B cell (primary cell): ENCODE results near the gene RPS10. TPM values are rescaled to one million over a fixed set of nuclear protein-coding genes. Genes with fewer than 3 reads are reported as not detected.

ENCODE experiments used
- ATAC-seq: fragments of 200-7000 bp; cut with Tn5 transposase; one replicate; pipeline ENCODE4 v1.10.0; 2021; ENCODE audit warnings: low read depth, mild to moderate bottlenecking, moderate number of reproducible peaks, moderate library complexity
- CTCF ChIA-PET: fragments of 350-600 bp; sonication (Branson Sonifier 250); formaldehyde crosslinking; loops from one replicate; lab custom pipeline; 2021; ENCODE audit warnings: antibody characterized with exemption, inconsistent platforms; lab: Charles Lee
- POLR2A ChIA-PET: fragments of 350-600 bp; sonication (Branson Sonifier 250); formaldehyde crosslinking; loops from one replicate; lab custom pipeline; 2021; ENCODE audit warnings: antibody characterized with exemption; lab: Charles Lee
- DNase-seq: peaks from one replicate; pipeline ENCODE4 v3.0.0; 2013
- H2AFZ ChIP-seq: 2 replicates; pipeline ENCODE4 v1.6.1; 2012; ENCODE audit warnings: mild to moderate bottlenecking, low read depth, low read length; ENCODE audit not compliant: insufficient read depth, poor library complexity, severe bottlenecking
- H3K27ac ChIP-seq, 2 donors: 1 replicate in 1 of 2; 2 replicates in 1 of 2; pipeline ENCODE4 v1.5.1; 2012 to 2013; ENCODE audit warnings: low read length in 2 of 2, mild to moderate bottlenecking in 2 of 2, moderate library complexity in 1 of 2
- H3K27me3 ChIP-seq, 4 experiments: fragments of 200-600 bp in 1 of 4; sonication (generic) in 1 of 4; replicated peaks in 1 of 4; 1 replicate in 2 of 4; 2 replicates in 2 of 4; pipeline versions ENCODE4 v1.6.1 to v1.7.0; 2013 to 2016; ENCODE audit warnings: low read length in 3 of 4, mild to moderate bottlenecking in 2 of 4, mixed read lengths in 1 of 4, moderate library complexity in 1 of 4; ENCODE audit not compliant: insufficient read depth in 4 of 4, control insufficient read depth in 3 of 4; ENCODE audit errors: control extremely low read depth in 1 of 4
- H3K36me3 ChIP-seq, 2 experiments: replicated peaks in 1 of 2; 1 replicate in 1 of 2; 2 replicates in 1 of 2; pipeline versions ENCODE4 v1.6.1 to v1.7.1; 2013; ENCODE audit warnings: low read length in 1 of 2; ENCODE audit not compliant: insufficient read depth in 2 of 2, control insufficient read depth in 1 of 2; ENCODE audit errors: control extremely low read depth in 1 of 2, extremely low read depth in 1 of 2
- H3K4me1 ChIP-seq, 2 donors: fragments of 200-600 bp in 1 of 2; sonication (generic) in 1 of 2; 1 replicate in 1 of 2; 2 replicates in 1 of 2; pipeline versions ENCODE4 v1.5.1 to v1.6.1; 2013 to 2017; ENCODE audit warnings: low read length in 2 of 2; ENCODE audit not compliant: control insufficient read depth in 2 of 2, insufficient read depth in 2 of 2
- H3K4me2 ChIP-seq: replicated peaks from 2 replicates; pipeline ENCODE3; 2012; ENCODE audit warnings: mild to moderate bottlenecking, low read depth, low read length; ENCODE audit not compliant: poor library complexity, severe bottlenecking
- H3K4me3 ChIP-seq, 5 experiments: fragments of 200-600 bp in 1 of 5; sonication (generic) in 1 of 5; 1 replicate in 3 of 5; 2 replicates in 2 of 5; pipeline versions ENCODE4 v1.5.1 to v1.7.0; 2011 to 2016; ENCODE audit warnings: low read length in 4 of 5, mild to moderate bottlenecking in 4 of 5, low read depth in 2 of 5, control low read depth in 1 of 5, moderate library complexity in 1 of 5; ENCODE audit not compliant: insufficient read depth in 1 of 5; ENCODE audit errors: control extremely low read depth in 1 of 5, extremely low read depth in 1 of 5
- H3K79me2 ChIP-seq: fragments of 200-600 bp; sonication (generic); one replicate; pipeline ENCODE4 v1.6.0; 2016; ENCODE audit warnings: low read length; ENCODE audit not compliant: control insufficient read depth, insufficient read depth
- H3K9ac ChIP-seq: fragments of 200-600 bp; sonication (generic); 2 replicates; pipeline ENCODE4 v1.6.1; 2017; ENCODE audit warnings: mild to moderate bottlenecking, low read length, moderate library complexity
- H3K9me3 ChIP-seq, 3 donors: one replicate each; pipeline versions ENCODE4 v1.6.1 to v1.7.1; 2013; ENCODE audit warnings: low read length in 2 of 3; ENCODE audit not compliant: control insufficient read depth in 2 of 3, insufficient read depth in 1 of 3; ENCODE audit errors: control extremely low read depth in 1 of 3
- H4K20me1 ChIP-seq: 2 replicates; pipeline ENCODE4 v1.6.0; 2012; ENCODE audit warnings: mild to moderate bottlenecking, low read length; ENCODE audit not compliant: insufficient read depth, control insufficient read depth, poor library complexity, severe bottlenecking
- H3K27ac Mint-ChIP-seq: one replicate; pipeline ENCODE4 v1.8.0; 2021; ENCODE audit warnings: mixed read lengths
- H3K27me3 Mint-ChIP-seq: one replicate; pipeline ENCODE4 v1.8.0; 2021; ENCODE audit warnings: mixed read lengths
- H3K4me1 Mint-ChIP-seq: one replicate; pipeline ENCODE4 v1.8.0; 2021; ENCODE audit warnings: mixed read lengths
- H3K4me3 Mint-ChIP-seq: one replicate; pipeline ENCODE4 v1.8.0; 2021; ENCODE audit warnings: mixed read lengths
- H3K9me3 Mint-ChIP-seq: one replicate; pipeline ENCODE4 v1.8.0; 2022; ENCODE audit warnings: mixed read lengths; ENCODE audit not compliant: insufficient read depth
- CTCF ChIP-seq: fragments of 200-600 bp; IDR thresholded peaks from one replicate; pipeline ENCODE4 v1.8.0; 2022; ENCODE audit warnings: antibody characterized with exemption, mild to moderate bottlenecking
- EZH2 ChIP-seq: IDR thresholded peaks from 2 replicates; pipeline ENCODE4 v1.6.1; 2012; ENCODE audit warnings: borderline replicate concordance, low read depth, mild to moderate bottlenecking, moderate library complexity, low read length; ENCODE audit not compliant: insufficient read depth, poor library complexity, severe bottlenecking
- WGBS: methylation state at CpG from one replicate; pipeline ENCODE4 v1.1.5; 2013; ENCODE audit warnings: missing lambda C conversion rate; ENCODE audit not compliant: insufficient coverage; 5-methylcytosine and 5-hydroxymethylcytosine counted together
- intact Hi-C: fragments of 100-400 bp; cut with micrococcal nuclease; formaldehyde crosslinking; loops from one replicate; pipeline ENCODE4 v1.10.0; 2022
- polyA plus RNA-seq: library from polyadenylated mRNA; depleted of rRNA; stranded (reverse); fragments of >200 nt; gene quantifications from 2 replicates; pipeline ENCODE4 v1.2.3, GENCODE V29; 2012
- total RNA-seq, 2 donors: library from RNA; stranded (reverse); fragments of 120-200 nt in 1 of 2; gene quantifications; 1 replicate in 1 of 2; 2 replicates in 1 of 2; pipeline versions ENCODE4 v1.2.3 to v1.2.4, GENCODE V29; 2013 to 2022

Gene RPS10
- total and polyA plus RNA-seq, 2 donors (not counting 1 experiment from before 2014, with no cell fraction given), result 2,707 to 6,226 TPM

DNA sequence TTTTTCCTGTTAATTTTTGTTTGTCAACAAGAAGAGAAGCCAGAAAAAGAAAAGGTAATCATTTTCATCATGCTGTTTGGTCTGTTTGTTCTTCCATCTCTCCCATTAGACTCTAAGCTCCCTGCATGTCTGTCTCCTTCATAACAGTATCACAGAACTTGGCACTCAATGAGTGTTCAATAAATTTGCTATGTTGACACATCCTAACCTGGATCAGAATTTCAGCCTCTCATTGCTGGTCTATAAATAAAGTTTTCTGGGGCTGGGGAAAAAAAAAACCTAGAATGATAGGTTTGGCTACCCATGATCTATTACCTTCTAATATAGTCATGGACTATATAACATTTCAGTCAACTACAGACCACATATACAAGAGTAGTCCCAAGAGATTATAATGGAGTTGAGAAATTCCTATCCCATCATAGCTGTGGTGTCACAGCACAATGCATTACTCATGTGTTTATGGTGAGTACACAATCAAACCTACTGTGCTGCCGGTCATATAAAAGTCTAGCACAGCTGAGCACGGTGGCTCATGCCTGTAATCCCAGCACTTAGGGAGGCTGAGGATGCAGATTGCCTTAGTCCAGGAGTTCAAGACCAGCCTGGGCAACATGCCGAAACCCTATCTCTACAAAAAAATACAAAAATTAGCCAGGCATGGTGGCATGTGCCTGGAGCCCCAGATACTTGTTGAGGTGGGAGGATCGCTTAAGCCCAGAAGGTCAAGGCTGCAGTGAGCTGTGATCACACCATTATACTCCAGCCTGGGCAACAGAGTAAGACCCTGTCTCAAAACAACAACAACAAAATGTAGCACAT, 39.3 kb downstream of the RPS10 start:
- whole genome bisulfite sequencing, result 83% methylated on average over 2 of the region's 4 CpGs
- TF ChIP-seq CTCF (no peak), EZH2 (no peak)

DNA sequence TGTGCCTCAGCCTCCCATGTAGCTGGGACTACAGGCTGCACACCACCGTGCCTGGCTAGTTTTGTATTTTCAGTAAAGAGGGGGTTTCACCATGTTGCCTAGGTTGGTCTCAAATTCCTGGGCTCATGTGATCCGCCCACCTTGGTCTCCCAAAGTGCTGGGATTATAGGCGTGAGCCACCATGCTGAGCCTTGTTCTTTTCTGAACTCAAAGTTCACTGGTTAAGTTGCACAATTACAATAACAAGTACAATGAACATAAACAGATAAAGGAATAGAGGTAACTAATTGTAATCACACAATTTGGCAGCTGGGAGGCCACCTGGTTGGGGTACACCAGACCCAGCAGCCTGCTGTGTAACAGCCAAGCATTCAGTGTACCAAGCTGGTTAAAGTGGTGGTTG, 40.1 kb downstream of the RPS10 start:
- CTCF ChIA-PET, result interaction anchor here (1.1 to 2.4 kb wide), 3 partner anchors 9 to 136 kb away, joined by 3 to 7 read pairs (median 5); partner anchors contain the start of gene SMIM29
- Histone ChIP-seq H2AFZ (no peak overlapping the region), H3K36me3 (peaks cover 0 to 1% of the 10 kb centered on the region in 2 experiments), H3K4me1 (peaks cover 10 to 14% of the 10 kb centered on the region in 2 donors), H3K27ac (no peak overlapping the region), H3K4me3 (no peak overlapping the region), H3K79me2 (peaks cover 100% of the 10 kb centered on the region), H3K27me3 (no peaks in the 10 kb centered on the region), H3K4me2 (no peak overlapping the region), H3K9ac (no peak overlapping the region), H4K20me1 (peaks cover 52% of the 10 kb centered on the region), H3K9me3 (no peaks in the 10 kb centered on the region)
- no peaks in the 10 kb centered on the region for H3K27me3 Mint-ChIP-seq
- no peaks in the 10 kb centered on the region for H3K9me3 Mint-ChIP-seq
- intact Hi-C loops, result no loop called here
- H3K4me1 Mint-ChIP-seq, result peaks cover 48% of the 10 kb centered on the region
- POLR2A ChIA-PET, result no interaction called here
- DNase-seq (no peak), ATAC-seq (no peak)
- 100% methylated on average over 2 of the region's 3 CpGs for WGBS
- no peak overlapping the region for H3K27ac Mint-ChIP-seq
- no peak for TF ChIP-seq EZH2
- TF ChIP-seq CTCF, result no peak
- no peak overlapping the region for H3K4me3 Mint-ChIP-seq

More for the DNA sequence above, 39.3 kb downstream of the RPS10 start:
- Mint-ChIP-seq H3K27ac (peak overlapping the region; percentile 2), H3K4me3 (no peak overlapping the region), H3K4me1 (peaks cover 47% of the 10 kb centered on the region), H3K9me3 (no peaks in the 10 kb centered on the region), H3K27me3 (no peaks in the 10 kb centered on the region)
- H3K36me3 ChIP-seq, result peaks cover 0 to 1% of the 10 kb centered on the region in 2 experiments
- no peaks in the 10 kb centered on the region for H3K9me3 ChIP-seq
- H3K4me1 ChIP-seq, result peaks cover 17 to 19% of the 10 kb centered on the region in 2 donors
- no peak for ATAC-seq
- POLR2A ChIA-PET, result no interaction called here
- no peak for DNase-seq
- no peak overlapping the region for H3K4me2 ChIP-seq
- H3K4me3 ChIP-seq, result no peak overlapping the region
- H3K27me3 ChIP-seq, result no peaks in the 10 kb centered on the region
- no peak overlapping the region for H3K9ac ChIP-seq
- CTCF ChIA-PET, result interaction anchor here (1.1 to 2.4 kb wide), 4 partner anchors 9 to 190 kb away, joined by 3 to 7 read pairs (median 4); partner anchors contain the start of gene SMIM29
- peaks cover 46% of the 10 kb centered on the region for H4K20me1 ChIP-seq
- H2AFZ ChIP-seq, result no peak overlapping the region
- intact Hi-C loops, result no loop called here
- H3K27ac ChIP-seq, result no peak overlapping the region
- peaks cover 100% of the 10 kb centered on the region for H3K79me2 ChIP-seq
